Heart left ventricle (tissue), 16 donors: Measurements from ENCODE around the gene CUL7. TPM values are rescaled to one million over a fixed set of nuclear protein-coding genes. Genes with fewer than 3 reads are reported as not detected.
A peak's percentile ranks its signal among the peaks of the same experiment; 100 is the strongest.

ENCODE experiments used
- ATAC-seq, 4 donors: fragments of 200-7000 bp; cut with Tn5 transposase; one replicate each; pipeline ENCODE4 v1.9.1; 2020 to 2022; ENCODE audit warnings: moderate library complexity in 4 of 4, mild to moderate bottlenecking in 3 of 4, moderate number of reproducible peaks in 1 of 4
- DNase-seq, 5 donors: peaks; one replicate each; pipeline ENCODE4 v3.0.0-alpha.2; 2020
- H3K27ac ChIP-seq, 12 donors: fragments of 200-600 bp; sonication (generic) in 4 of 12; one replicate each; pipeline versions ENCODE4 v1.5.0 to v1.8.0; 2016 to 2022; ENCODE audit warnings: mild to moderate bottlenecking in 2 of 12
- H3K27me3 ChIP-seq, 9 donors: fragments of 200-600 bp; sonication (generic) in 2 of 9; one replicate each; pipeline versions ENCODE4 v1.5.1 to v1.8.0; 2016 to 2022; ENCODE audit warnings: mild to moderate bottlenecking in 3 of 9
- H3K36me3 ChIP-seq, 9 donors: fragments of 200-600 bp; sonication (generic) in 2 of 9; one replicate each; pipeline versions ENCODE4 v1.5.0 to v1.8.0; 2018 to 2022; ENCODE audit warnings: mild to moderate bottlenecking in 2 of 9
- H3K4me1 ChIP-seq, 12 donors: fragments of 200-600 bp; sonication (generic) in 4 of 12; one replicate each; pipeline versions ENCODE4 v1.5.0 to v1.8.0; 2016 to 2022; ENCODE audit warnings: mild to moderate bottlenecking in 3 of 12
- H3K4me3 ChIP-seq, 12 donors: fragments of 200-600 bp; sonication (generic) in 4 of 12; one replicate each; pipeline versions ENCODE4 v1.5.0 to v1.8.0; 2017 to 2022; ENCODE audit warnings: mild to moderate bottlenecking in 9 of 12, moderate library complexity in 4 of 12
- H3K9me3 ChIP-seq, 12 donors: fragments of 200-600 bp; sonication (generic) in 4 of 12; one replicate each; pipeline versions ENCODE4 v1.5.0 to v1.8.0; 2016 to 2022; ENCODE audit warnings: mild to moderate bottlenecking in 1 of 12
- CTCF ChIP-seq, 12 donors: fragments of 200-600 bp; sonication (generic) in 4 of 12; IDR thresholded peaks; one replicate each; pipeline versions ENCODE4 v1.5.0 to v1.8.0; 2018 to 2022; ENCODE audit warnings: antibody characterized with exemption in 12 of 12, mild to moderate bottlenecking in 5 of 12
- POLR2A ChIP-seq, 2 donors: fragments of 450-650 bp; IDR thresholded peaks; one replicate each; pipeline ENCODE4 v1.6.1; 2017; ENCODE audit warnings: antibody characterized with exemption in 2 of 2, mild to moderate bottlenecking in 2 of 2, moderate library complexity in 2 of 2
- WGBS, 4 donors: extraction: QIAGEN DNeasy Blood & Tissue Kit in 2 of 4; methylation state at CpG; one replicate each; pipeline versions ENCODE4 v1.1.5 to v1.1.7; 2013 to 2018; 5-methylcytosine and 5-hydroxymethylcytosine counted together
- intact Hi-C, 10 donors: fragments of 100-400 bp; cut with DNase I; formaldehyde crosslinking; loops; one replicate each; pipeline versions ENCODE4 v1.11.1 to v1.14.2; 2022
- polyA plus RNA-seq, 2 donors: library from polyadenylated mRNA; stranded (reverse); fragments of 200-250 nt; gene quantifications; one replicate each; pipeline ENCODE4 v1.2.3, GENCODE V29; 2013
- total RNA-seq, 9 donors: library from RNA; depleted of rRNA in 2 of 9; stranded (reverse); fragments of >200 nt in 2 of 9; fragmentation: NEBNext Ultra II Directional in 3 of 9; extraction: Animal tissue kit (Norgen Biotek cat#: 25700) in 3 of 9; gene quantifications; one replicate each; pipeline versions ENCODE4 v1.1.0 to v1.2.4, GENCODE V29; 2016 to 2023
- donor health status: ischemic (EF 13 %, LVEDD 7.1; RV severe dilation, severe dysfunction).
- donor health status: healthy with polysubstance abuse.
- donor health status: DM: no; HTN: yes; CAD: no.
- donor health status: DM: no; HTN: no; CAD: no.
- donor health status: ischemic (EF 25% LVEDD 6.9; RV normal size, moderate dysfunction).
- donor health status: ischemic (EF 25% LVEDD 5.7; RV mildly dilated, moderate dysfunction).
- donor health status: healthy.
- donor health status: DM: yes; HTN: yes; CAD: no.
- donor health status: ischemic (EF 35%, LVEDD 5.7; RV mildly dilated, moderate dysfunction).
- donor health status: nonischemic (EF 11% LVEDD 7.7; RV severe dilation, severe dysfunction).
- donor health status: DM: yes; HTN: yes; CAD: no.
- donor health status: PGD.
- donor health status: ischemic (EF 29% LVEDD 5.4; RV normal size, mild dysfunction).
- donor health status: nonischemic (EF 23%, LVEDD 6.1; RV moderate dilation, normal function).

The CUL7 gene
- total and polyA plus RNA-seq, 11 donors: 3.5 to 13.2 (median 7.9) TPM

GRCh38 chr6:43058531-43058930 is 4.9 kb upstream of the CUL7 start:
- DNase-seq: no peak

GRCh38 chr6:43055966-43056365 is 2.3 kb upstream of the CUL7 start:
- H3K4me1 ChIP-seq: peaks cover 0 to 46% (median 28%) of the 10 kb centered on the region in 12 donors
- no peak for DNase-seq
- no peak for ATAC-seq
- 88 to 90% (median 88%) methylated on average over 8 of the region's 8 CpGs for WGBS, 4 donors
- no peaks in the 10 kb centered on the region for H3K9me3 ChIP-seq
- H3K27ac ChIP-seq: no peak overlapping the region
- intact Hi-C loops: loop anchor here in 3 of 10 donors (2.0 to 10.0 kb wide), 3 partner anchors 41 to 151 kb away; partner anchors contain the start of genes KLHDC3 (in 1 of the 3) and SRF (in 1 of the 3)
- H3K27me3 ChIP-seq: no peaks in the 10 kb centered on the region
- no peak overlapping the region for H3K4me3 ChIP-seq
- no peak for TF ChIP-seq CTCF (IDR thresholded peaks at IDR 0.05)
- TF ChIP-seq POLR2A (IDR thresholded peaks at IDR 0.05): no peak
- H3K36me3 ChIP-seq: peaks cover 0 to 37% (median 31%) of the 10 kb centered on the region in 9 donors

More at GRCh38 chr6:43058531-43058930, 4.9 kb upstream of the CUL7 start:
- H3K9me3 ChIP-seq: no peaks in the 10 kb centered on the region
- no peak for ATAC-seq
- H3K4me3 ChIP-seq: peak overlapping the region; percentile 69 to 96 (median 84)
- H3K4me1 ChIP-seq: peaks cover 0 to 44% (median 24%) of the 10 kb centered on the region in 12 donors
- intact Hi-C loops: loop anchor here in 3 of 10 donors (2.0 to 10.0 kb wide), 3 partner anchors 74 to 154 kb away; partner anchors contain the start of genes PPP2R5D (in 1 of the 3) and SRF (in 1 of the 3)
- no peaks in the 10 kb centered on the region for H3K27me3 ChIP-seq
- WGBS, 4 donors: 73 to 85% (median 82%) methylated on average over 1 of the region's 1 CpG
- TF ChIP-seq POLR2A (IDR thresholded peaks at IDR 0.05) (no peak), CTCF (IDR thresholded peaks at IDR 0.05) (no peak)
- peaks cover 0 to 47% (median 39%) of the 10 kb centered on the region in 9 donors for H3K36me3 ChIP-seq
- peak overlapping the region in 9 of 12 donors; percentile 79 to 92 (median 88) for H3K27ac ChIP-seq

- intact Hi-C loops: loop anchor here in 6 of 10 donors (5.0 to 10.0 kb wide), 4 partner anchors 37 to 152 kb away; no protein-coding TSS in a partner anchor
- Histone ChIP-seq H3K27ac (peak overlapping the region; percentile 81 to 97 (median 94)), H3K4me3 (peak overlapping the region in 11 of 12 donors; percentile 59 to 87 (median 74)), H3K36me3 (peaks cover 0 to 46% (median 40%) of the 10 kb centered on the region in 9 donors), H3K9me3 (no peaks in the 10 kb centered on the region), H3K4me1 (peaks cover 0 to 35% (median 20%) of the 10 kb centered on the region in 12 donors), H3K27me3 (no peaks in the 10 kb centered on the region)
- no peak for ATAC-seq
- 60 to 68% (median 66%) methylated on average over 17 of the region's 17 CpGs for WGBS, 4 donors
- no peak for DNase-seq
- TF ChIP-seq POLR2A (IDR thresholded peaks at IDR 0.05): no peak
- TF ChIP-seq CTCF (IDR thresholded peaks at IDR 0.05): no peak
Measured at GRCh38 chr6:43054206-43054943, 724 bp upstream of the CUL7 start.
